GM23338 (cell line): Measurements from ENCODE around the gene CLPSL2. TPM values are rescaled to one million over a fixed set of nuclear protein-coding genes. Genes with fewer than 3 reads are reported as not detected.

Experiments
- ATAC-seq: fragments of 200-7000 bp; cut with Tn5 transposase; 3 replicates; pipeline ENCODE4 v1.9.1; 2020
- DNase-seq: peaks from one replicate; pipeline ENCODE4 v3.0.0-alpha.2; 2015; ENCODE audit warnings: low spot score
- H2AFZ ChIP-seq: fragments of 200-600 bp; sonication (generic); 2 replicates; pipeline ENCODE4 v1.8.0; 2016; ENCODE audit warnings: antibody characterized with exemption, mild to moderate bottlenecking, moderate library complexity
- H3F3A ChIP-seq: fragments of 200-600 bp; sonication (generic); replicated peaks from 2 replicates; pipeline ENCODE4 v1.8.0; 2017; ENCODE audit warnings: antibody characterized with exemption, mixed run types, low read depth
- H3K27ac ChIP-seq: fragments of 200-600 bp; sonication (generic); 2 replicates; pipeline ENCODE4 v1.6.1; 2016; ENCODE audit warnings: low read depth
- H3K27me3 ChIP-seq: fragments of 200-600 bp; sonication (generic); 2 replicates; pipeline ENCODE4 v1.8.0; 2016; ENCODE audit warnings: mild to moderate bottlenecking, mixed run types, moderate library complexity; ENCODE audit not compliant: insufficient read depth
- H3K36me3 ChIP-seq: fragments of 200-600 bp; sonication (generic); 2 replicates; pipeline ENCODE4 v1.8.0; 2016; ENCODE audit warnings: mild to moderate bottlenecking; ENCODE audit not compliant: insufficient read depth
- H3K4me1 ChIP-seq: fragments of 200-600 bp; sonication (generic); 2 replicates; pipeline ENCODE4 v1.8.0; 2016; ENCODE audit warnings: mild to moderate bottlenecking, moderate library complexity; ENCODE audit not compliant: insufficient read depth
- H3K4me2 ChIP-seq: fragments of 200-600 bp; sonication (generic); 2 replicates; pipeline ENCODE4 v1.7.1; 2017; ENCODE audit warnings: mixed run types
- H3K4me3 ChIP-seq: fragments of 200-600 bp; sonication (generic); 2 replicates; pipeline ENCODE4 v1.6.1; 2016; ENCODE audit warnings: mixed run types
- H3K79me2 ChIP-seq: fragments of 200-600 bp; sonication (generic); replicated peaks from 2 replicates; pipeline ENCODE4 v1.8.0; 2017; ENCODE audit warnings: mild to moderate bottlenecking; ENCODE audit not compliant: insufficient read depth
- H3K9me2 ChIP-seq: fragments of 200-600 bp; sonication (generic); 2 replicates; pipeline ENCODE4 v1.8.0; 2017; ENCODE audit not compliant: insufficient read depth
- H4K20me1 ChIP-seq: fragments of 200-600 bp; sonication (generic); replicated peaks from 2 replicates; pipeline ENCODE4 v1.8.0; 2017; ENCODE audit warnings: mild to moderate bottlenecking; ENCODE audit not compliant: insufficient read depth
- H3K27ac Mint-ChIP-seq: 2 replicates; pipeline ENCODE4 v1.8.0; 2020; ENCODE audit warnings: inconsistent platforms, mild to moderate bottlenecking, moderate library complexity, mixed read lengths
- H3K27me3 Mint-ChIP-seq: 3 replicates; pipeline ENCODE4 v1.8.0; 2022; ENCODE audit warnings: low read depth, mild to moderate bottlenecking, moderate library complexity, mixed read lengths, inconsistent platforms; ENCODE audit not compliant: insufficient read depth, poor library complexity
- H3K36me3 Mint-ChIP-seq: 3 replicates; pipeline ENCODE4 v1.8.0; 2021; ENCODE audit warnings: low read depth, mild to moderate bottlenecking, inconsistent platforms, moderate library complexity, mixed read lengths
- H3K4me1 Mint-ChIP-seq: 3 replicates; pipeline ENCODE4 v1.8.0; 2020; ENCODE audit warnings: mild to moderate bottlenecking, inconsistent platforms, mixed read lengths
- H3K4me3 Mint-ChIP-seq: 3 replicates; pipeline ENCODE4 v1.8.0; 2021; ENCODE audit warnings: moderate library complexity, mild to moderate bottlenecking, inconsistent platforms, mixed read lengths
- H3K9me3 Mint-ChIP-seq: 3 replicates; pipeline ENCODE4 v1.8.0; 2020; ENCODE audit warnings: moderate library complexity, mild to moderate bottlenecking, inconsistent platforms, mixed read lengths
- CREB1 ChIP-seq: fragments of 250-450 bp; sonication (Bioruptor Pico); IDR thresholded peaks from 2 replicates; pipeline ENCODE4 v1.5.0; 2020; ENCODE audit warnings: low read depth, mild to moderate bottlenecking, moderate library complexity
- EZH2 ChIP-seq: fragments of 200-600 bp; sonication (generic); IDR thresholded peaks from one replicate; pipeline ENCODE4 v1.8.0; 2017; ENCODE audit warnings: antibody characterized with exemption, mild to moderate bottlenecking, low read depth; ENCODE audit not compliant: unreplicated experiment
- EZH2phosphoT487 ChIP-seq: fragments of 200-600 bp; sonication (generic); IDR thresholded peaks from one replicate; pipeline ENCODE4 v1.8.1; 2018; ENCODE audit warnings: antibody characterized with exemption; ENCODE audit not compliant: unreplicated experiment
- JUNB ChIP-seq: IDR thresholded peaks from one replicate; pipeline ENCODE4 v1.6.1; 2016; ENCODE audit warnings: antibody characterized with exemption; ENCODE audit not compliant: unreplicated experiment
- NANOG ChIP-seq: IDR thresholded peaks from 2 replicates; pipeline ENCODE4 v1.6.1; 2016; ENCODE audit warnings: antibody characterized with exemption, borderline replicate concordance
- POLR2AphosphoS5 ChIP-seq: IDR thresholded peaks from 2 replicates; pipeline ENCODE4 v1.6.1; 2016; ENCODE audit warnings: antibody characterized with exemption, low read depth
- STAT1 ChIP-seq: IDR thresholded peaks from one replicate; pipeline ENCODE4 v1.6.1; 2016; ENCODE audit warnings: antibody characterized with exemption; ENCODE audit not compliant: unreplicated experiment
- ZNF114 ChIP-seq: fragments of 250-450 bp; sonication (Bioruptor Pico); IDR thresholded peaks from 2 replicates; pipeline ENCODE4 v1.5.0; 2020; ENCODE audit warnings: mild to moderate bottlenecking, moderate library complexity
- ZNF331 ChIP-seq: fragments of 250-450 bp; sonication (Bioruptor Pico); IDR thresholded peaks from 2 replicates; pipeline ENCODE4 v1.5.0; 2020; ENCODE audit warnings: low read depth, mild to moderate bottlenecking, moderate library complexity
- polyA plus RNA-seq: library from polyadenylated mRNA; unstranded; fragments of >200 nt; fragmentation: Nextera tagmentation; extraction: Ambion mirVana; gene quantifications from 2 replicates; pipeline ENCODE4 v1.2.1, GENCODE V29; 2016
- total RNA-seq: library from RNA; depleted of rRNA; stranded (reverse); fragments of >200 nt; shearing (Covaris generic); gene quantifications from 2 replicates; pipeline ENCODE4 v1.2.3, GENCODE V29; 2014
- TF ChIP-seq, protein P1 (sequence below): IDR thresholded peaks from 2 replicates; pipeline ENCODE4 v1.6.1; 2016; ENCODE audit warnings: antibody characterized with exemption
- TF ChIP-seq, protein P2 (sequence below), 2 experiments: fragments of 200-600 bp in 1 of 2; sonication (generic) in 1 of 2; conservative IDR thresholded peaks; 2 replicates each; pipeline versions ENCODE4 v1.5.1 to v1.6.1; 2016 to 2017; ENCODE audit warnings: antibody characterized with exemption in 2 of 2, low read depth in 2 of 2, mild to moderate bottlenecking in 2 of 2, moderate library complexity in 1 of 2
- TF ChIP-seq, protein P3 (sequence below): IDR thresholded peaks from one replicate; pipeline ENCODE4 v1.6.1; 2018; ENCODE audit warnings: antibody characterized with exemption; ENCODE audit not compliant: unreplicated experiment

Gene CLPSL2
- total and polyA plus RNA-seq, 2 experiments from 2014 or later, result 2.9 to 3.1 TPM

DNA sequence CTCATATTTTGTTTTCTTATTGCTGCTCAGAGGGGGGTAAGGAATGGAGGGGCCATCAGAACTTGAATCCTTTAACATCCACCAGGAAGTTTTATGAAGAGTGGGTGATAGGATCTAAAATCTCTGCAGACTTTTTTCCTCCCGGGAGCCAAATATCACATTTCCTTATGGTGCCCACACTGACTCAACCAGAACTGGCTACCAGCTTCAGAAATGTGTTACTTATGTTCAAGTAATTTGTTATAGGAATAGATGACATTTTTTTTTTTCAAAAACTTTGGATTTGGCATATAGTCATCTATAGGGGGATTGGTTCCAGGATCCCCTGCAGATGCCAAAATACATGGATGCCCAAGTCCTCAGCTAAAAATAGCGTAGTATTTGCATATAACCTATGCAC lies 47.2 kb downstream of the CLPSL2 start (continued):
- TF ChIP-seq, protein P1, sequence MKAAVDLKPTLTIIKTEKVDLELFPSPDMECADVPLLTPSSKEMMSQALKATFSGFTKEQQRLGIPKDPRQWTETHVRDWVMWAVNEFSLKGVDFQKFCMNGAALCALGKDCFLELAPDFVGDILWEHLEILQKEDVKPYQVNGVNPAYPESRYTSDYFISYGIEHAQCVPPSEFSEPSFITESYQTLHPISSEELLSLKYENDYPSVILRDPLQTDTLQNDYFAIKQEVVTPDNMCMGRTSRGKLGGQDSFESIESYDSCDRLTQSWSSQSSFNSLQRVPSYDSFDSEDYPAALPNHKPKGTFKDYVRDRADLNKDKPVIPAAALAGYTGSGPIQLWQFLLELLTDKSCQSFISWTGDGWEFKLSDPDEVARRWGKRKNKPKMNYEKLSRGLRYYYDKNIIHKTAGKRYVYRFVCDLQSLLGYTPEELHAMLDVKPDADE, result no peak
- TF ChIP-seq NANOG, result no peak
- no peak for TF ChIP-seq ZNF331 (CRISPR knock-in tag)
- TF ChIP-seq JUNB, result no peak
- TF ChIP-seq STAT1, result no peak
- TF ChIP-seq EZH2, result no peak
- TF ChIP-seq, protein P2, sequence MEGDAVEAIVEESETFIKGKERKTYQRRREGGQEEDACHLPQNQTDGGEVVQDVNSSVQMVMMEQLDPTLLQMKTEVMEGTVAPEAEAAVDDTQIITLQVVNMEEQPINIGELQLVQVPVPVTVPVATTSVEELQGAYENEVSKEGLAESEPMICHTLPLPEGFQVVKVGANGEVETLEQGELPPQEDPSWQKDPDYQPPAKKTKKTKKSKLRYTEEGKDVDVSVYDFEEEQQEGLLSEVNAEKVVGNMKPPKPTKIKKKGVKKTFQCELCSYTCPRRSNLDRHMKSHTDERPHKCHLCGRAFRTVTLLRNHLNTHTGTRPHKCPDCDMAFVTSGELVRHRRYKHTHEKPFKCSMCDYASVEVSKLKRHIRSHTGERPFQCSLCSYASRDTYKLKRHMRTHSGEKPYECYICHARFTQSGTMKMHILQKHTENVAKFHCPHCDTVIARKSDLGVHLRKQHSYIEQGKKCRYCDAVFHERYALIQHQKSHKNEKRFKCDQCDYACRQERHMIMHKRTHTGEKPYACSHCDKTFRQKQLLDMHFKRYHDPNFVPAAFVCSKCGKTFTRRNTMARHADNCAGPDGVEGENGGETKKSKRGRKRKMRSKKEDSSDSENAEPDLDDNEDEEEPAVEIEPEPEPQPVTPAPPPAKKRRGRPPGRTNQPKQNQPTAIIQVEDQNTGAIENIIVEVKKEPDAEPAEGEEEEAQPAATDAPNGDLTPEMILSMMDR (conservative IDR thresholded peaks at IDR 0.05; ENCODE audit: low read depth in 2 of 2), result no peak
- TF ChIP-seq EZH2phosphoT487, result no peak

DNA sequence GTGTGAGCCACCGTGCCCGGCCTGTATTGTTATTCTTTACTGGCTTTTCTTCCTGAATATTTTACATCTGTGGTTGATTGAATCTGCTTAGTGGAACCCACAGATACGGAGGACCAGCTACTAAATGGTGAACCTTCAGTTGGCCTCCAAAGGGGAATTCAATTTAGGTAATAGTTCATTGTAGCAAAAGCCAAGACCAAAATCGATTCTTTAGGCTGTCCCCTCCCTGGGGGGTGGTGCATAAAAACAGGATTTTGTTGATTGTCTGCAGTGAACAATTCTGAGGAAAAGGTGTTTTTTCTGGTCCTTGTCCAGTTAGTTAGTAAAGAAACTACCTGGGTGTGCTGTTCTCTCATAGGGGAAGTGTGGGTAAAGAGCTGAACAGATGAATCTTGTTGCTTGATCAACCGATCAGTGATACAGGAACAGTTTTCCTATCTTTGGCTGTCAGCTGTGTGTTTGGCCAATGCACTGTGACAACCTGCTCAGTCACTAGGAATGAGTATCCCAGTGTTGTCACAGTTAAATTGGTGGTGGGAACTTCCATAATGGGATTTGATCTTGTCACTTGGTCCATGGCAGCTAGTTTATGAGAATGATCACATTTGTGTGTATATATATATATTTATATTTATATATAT lies 48.3 kb downstream of the CLPSL2 start:
- H3K4me3 Mint-ChIP-seq, result no peak overlapping the region
- DNase-seq (no peak), ATAC-seq (no peak)
- no peaks in the 10 kb centered on the region for H4K20me1 ChIP-seq
- no peak overlapping the region for H3K4me3 ChIP-seq
- H3K4me1 ChIP-seq, result no peaks in the 10 kb centered on the region
- H3K27me3 Mint-ChIP-seq, result peaks cover 2% of the 10 kb centered on the region
- no peaks in the 10 kb centered on the region for H3K79me2 ChIP-seq
- H3K9me2 ChIP-seq, result no peaks in the 10 kb centered on the region
- H3K9me3 Mint-ChIP-seq, result no peaks in the 10 kb centered on the region
- H3K4me2 ChIP-seq, result no peak overlapping the region
- H3K36me3 Mint-ChIP-seq, result no peaks in the 10 kb centered on the region; the same call in 2 of the 3 replicates
- H2AFZ ChIP-seq, result no peak overlapping the region
- H3K27me3 ChIP-seq, result no peaks in the 10 kb centered on the region
- no peaks in the 10 kb centered on the region for H3K4me1 Mint-ChIP-seq
- no peak overlapping the region for H3K27ac Mint-ChIP-seq
- H3K27ac ChIP-seq, result no peak overlapping the region
- H3K36me3 ChIP-seq, result no peaks in the 10 kb centered on the region
- no peaks in the 10 kb centered on the region for H3F3A ChIP-seq
- TF ChIP-seq, protein P1, result no peak
- TF ChIP-seq STAT1, result no peak
- TF ChIP-seq EZH2, result no peak
- no peak for TF ChIP-seq EZH2phosphoT487
- no peak for TF ChIP-seq POLR2AphosphoS5
- TF ChIP-seq CREB1 (CRISPR knock-in tag), result no peak
- TF ChIP-seq, protein P2 (conservative IDR thresholded peaks at IDR 0.05; ENCODE audit: low read depth in 2 of 2), result no peak
- TF ChIP-seq, protein P3, sequence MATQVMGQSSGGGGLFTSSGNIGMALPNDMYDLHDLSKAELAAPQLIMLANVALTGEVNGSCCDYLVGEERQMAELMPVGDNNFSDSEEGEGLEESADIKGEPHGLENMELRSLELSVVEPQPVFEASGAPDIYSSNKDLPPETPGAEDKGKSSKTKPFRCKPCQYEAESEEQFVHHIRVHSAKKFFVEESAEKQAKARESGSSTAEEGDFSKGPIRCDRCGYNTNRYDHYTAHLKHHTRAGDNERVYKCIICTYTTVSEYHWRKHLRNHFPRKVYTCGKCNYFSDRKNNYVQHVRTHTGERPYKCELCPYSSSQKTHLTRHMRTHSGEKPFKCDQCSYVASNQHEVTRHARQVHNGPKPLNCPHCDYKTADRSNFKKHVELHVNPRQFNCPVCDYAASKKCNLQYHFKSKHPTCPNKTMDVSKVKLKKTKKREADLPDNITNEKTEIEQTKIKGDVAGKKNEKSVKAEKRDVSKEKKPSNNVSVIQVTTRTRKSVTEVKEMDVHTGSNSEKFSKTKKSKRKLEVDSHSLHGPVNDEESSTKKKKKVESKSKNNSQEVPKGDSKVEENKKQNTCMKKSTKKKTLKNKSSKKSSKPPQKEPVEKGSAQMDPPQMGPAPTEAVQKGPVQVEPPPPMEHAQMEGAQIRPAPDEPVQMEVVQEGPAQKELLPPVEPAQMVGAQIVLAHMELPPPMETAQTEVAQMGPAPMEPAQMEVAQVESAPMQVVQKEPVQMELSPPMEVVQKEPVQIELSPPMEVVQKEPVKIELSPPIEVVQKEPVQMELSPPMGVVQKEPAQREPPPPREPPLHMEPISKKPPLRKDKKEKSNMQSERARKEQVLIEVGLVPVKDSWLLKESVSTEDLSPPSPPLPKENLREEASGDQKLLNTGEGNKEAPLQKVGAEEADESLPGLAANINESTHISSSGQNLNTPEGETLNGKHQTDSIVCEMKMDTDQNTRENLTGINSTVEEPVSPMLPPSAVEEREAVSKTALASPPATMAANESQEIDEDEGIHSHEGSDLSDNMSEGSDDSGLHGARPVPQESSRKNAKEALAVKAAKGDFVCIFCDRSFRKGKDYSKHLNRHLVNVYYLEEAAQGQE, result no peak
- no peak for TF ChIP-seq ZNF114
- TF ChIP-seq ZNF331 (CRISPR knock-in tag), result no peak
- no peak for TF ChIP-seq NANOG
